ENCODE results near the gene EPN2.

Gene EPN2

GRCh38 chr17:19258371-19258770 lies 21.2 kb downstream of the EPN2 start:
- no peak overlapping the region for H4K8ac ChIP-seq (ENCODE audit: low read depth, low read length)
- H2AFZ ChIP-seq (ENCODE audit: low read length), result no peak overlapping the region
- H3K23ac ChIP-seq (ENCODE audit: low read depth, low read length, poor library complexity), result no peak overlapping the region
- no peak overlapping the region for H2BK12ac ChIP-seq (ENCODE audit: low read length)
- no peak overlapping the region for H2BK120ac ChIP-seq (ENCODE audit: low read depth, low read length)
- H2BK5ac ChIP-seq (ENCODE audit: low read length), result no peak overlapping the region
- H3K4me1 ChIP-seq (ENCODE audit: control insufficient read depth in 2 of 2, insufficient read depth in 1 of 2, low read depth in 1 of 2, low read length in 2 of 2), result peaks cover under 1 to 5% of the 10 kb centered on the region in 2 donors
- H3K14ac ChIP-seq (ENCODE audit: low read length), result no peak overlapping the region
- no peak overlapping the region for H4K91ac ChIP-seq (ENCODE audit: low read depth, low read length, poor library complexity)
- H2AK5ac ChIP-seq (ENCODE audit: low read depth, low read length), result no peak overlapping the region
- H3K18ac ChIP-seq (ENCODE audit: low read length), result no peak overlapping the region
- no CpG with 5 or more reads among the region's 9 CpGs for WGBS, 2 donors (ENCODE audit: extremely low coverage in 2 of 2, insufficient read length in 2 of 2, insufficient replicate concordance in 1 of 2)
- H3K4ac ChIP-seq (ENCODE audit: low read length), result no peak overlapping the region
- DNase-seq (ENCODE audit: low spot score), result no peak
- no peak overlapping the region for H3K4me2 ChIP-seq (ENCODE audit: insufficient read depth, low read length, poor library complexity, severe bottlenecking)
- H3K27ac ChIP-seq (replicated peaks; ENCODE audit: low read length), result no peak overlapping the region
- H3K9ac ChIP-seq (ENCODE audit: low read depth, low read length, poor library complexity), result no peak overlapping the region
- peaks cover 10% of the 10 kb centered on the region for H3K79me1 ChIP-seq (ENCODE audit: low read depth, low read length)
- H3K27me3 ChIP-seq (ENCODE audit: control insufficient read depth in 3 of 3, insufficient read depth in 3 of 3, low read depth in 1 of 3, low read length in 3 of 3), result no peaks in the 10 kb centered on the region
- peaks cover 0 to 3% of the 10 kb centered on the region in 2 donors for H3K9me3 ChIP-seq (replicated peaks in 1 of 2; ENCODE audit: control insufficient read depth in 2 of 2, insufficient read depth in 1 of 2, low read depth in 1 of 2, low read length in 2 of 2)
- peaks cover 0 to 13% of the 10 kb centered on the region in 2 donors for H3K36me3 ChIP-seq (replicated peaks in 1 of 2; ENCODE audit: control insufficient read depth in 2 of 2, insufficient read depth in 2 of 2, low read length in 2 of 2)
- H3K4me3 ChIP-seq (ENCODE audit: low read length in 2 of 2), result no peak overlapping the region
- no peak overlapping the region for H2BK15ac ChIP-seq (ENCODE audit: low read length)

- no peak overlapping the region for H3K9ac ChIP-seq (ENCODE audit: low read depth, low read length, poor library complexity)
Measured at GRCh38 chr17:19260958-19261357, 23.8 kb downstream of the EPN2 start.

GRCh38 chr17:19261426-19261825 lies 24.3 kb downstream of the EPN2 start:
- Histone ChIP-seq H2BK15ac (ENCODE audit: low read length) (no peak overlapping the region), H3K27me3 (ENCODE audit: control insufficient read depth in 3 of 3, insufficient read depth in 3 of 3, low read depth in 1 of 3, low read length in 3 of 3) (no peaks in the 10 kb centered on the region), H3K9me3 (replicated peaks in 1 of 2; ENCODE audit: control insufficient read depth in 2 of 2, insufficient read depth in 1 of 2, low read depth in 1 of 2, low read length in 2 of 2) (peaks cover 0 to 2% of the 10 kb centered on the region in 2 donors), H3K4me3 (ENCODE audit: low read length in 2 of 2) (no peak overlapping the region), H4K8ac (ENCODE audit: low read depth, low read length) (no peak overlapping the region), H3K4me2 (ENCODE audit: insufficient read depth, low read length, poor library complexity, severe bottlenecking) (no peak overlapping the region), H4K91ac (ENCODE audit: low read depth, low read length, poor library complexity) (no peak overlapping the region), H2BK120ac (ENCODE audit: low read depth, low read length) (no peak overlapping the region), H3K23ac (ENCODE audit: low read depth, low read length, poor library complexity) (no peak overlapping the region), H3K79me1 (ENCODE audit: low read depth, low read length) (peaks cover 8% of the 10 kb centered on the region), H3K14ac (ENCODE audit: low read length) (no peak overlapping the region), H2BK12ac (ENCODE audit: low read length) (no peak overlapping the region), H3K36me3 (replicated peaks in 1 of 2; ENCODE audit: control insufficient read depth in 2 of 2, insufficient read depth in 2 of 2, low read length in 2 of 2) (peaks cover 0 to 27% of the 10 kb centered on the region in 2 donors), H3K9ac (ENCODE audit: low read depth, low read length, poor library complexity) (no peak overlapping the region), H2AFZ (ENCODE audit: low read length) (no peak overlapping the region), H3K4me1 (ENCODE audit: control insufficient read depth in 2 of 2, insufficient read depth in 1 of 2, low read depth in 1 of 2, low read length in 2 of 2) (peaks cover 5 to 13% of the 10 kb centered on the region in 2 donors), H3K4ac (ENCODE audit: low read length) (no peak overlapping the region), H3K18ac (ENCODE audit: low read length) (no peak overlapping the region), H2BK5ac (ENCODE audit: low read length) (no peak overlapping the region), H3K27ac (replicated peaks; ENCODE audit: low read length) (no peak overlapping the region), H2AK5ac (ENCODE audit: low read depth, low read length) (no peak overlapping the region)
- no CpG with 5 or more reads among the region's 2 CpGs for WGBS, 2 donors (ENCODE audit: extremely low coverage in 2 of 2, insufficient read length in 2 of 2, insufficient replicate concordance in 1 of 2)
- no peak for DNase-seq (ENCODE audit: low spot score)

More at GRCh38 chr17:19260958-19261357, 23.8 kb downstream of the EPN2 start:
- no CpG with 5 or more reads among the region's 7 CpGs for WGBS, 2 donors (ENCODE audit: extremely low coverage in 2 of 2, insufficient read length in 2 of 2, insufficient replicate concordance in 1 of 2)
- Histone ChIP-seq H3K18ac (ENCODE audit: low read length) (no peak overlapping the region), H2BK5ac (ENCODE audit: low read length) (no peak overlapping the region), H3K4me2 (ENCODE audit: insufficient read depth, low read length, poor library complexity, severe bottlenecking) (no peak overlapping the region), H2BK12ac (ENCODE audit: low read length) (no peak overlapping the region), H2AK5ac (ENCODE audit: low read depth, low read length) (no peak overlapping the region), H3K14ac (ENCODE audit: low read length) (no peak overlapping the region), H4K91ac (ENCODE audit: low read depth, low read length, poor library complexity) (no peak overlapping the region), H2BK15ac (ENCODE audit: low read length) (no peak overlapping the region), H3K9me3 (replicated peaks in 1 of 2; ENCODE audit: control insufficient read depth in 2 of 2, insufficient read depth in 1 of 2, low read depth in 1 of 2, low read length in 2 of 2) (peaks cover 0 to 2% of the 10 kb centered on the region in 2 donors), H2BK120ac (ENCODE audit: low read depth, low read length) (no peak overlapping the region), H3K4me1 (ENCODE audit: control insufficient read depth in 2 of 2, insufficient read depth in 1 of 2, low read depth in 1 of 2, low read length in 2 of 2) (peaks cover 5 to 13% of the 10 kb centered on the region in 2 donors), H3K23ac (ENCODE audit: low read depth, low read length, poor library complexity) (no peak overlapping the region), H3K27me3 (ENCODE audit: control insufficient read depth in 3 of 3, insufficient read depth in 3 of 3, low read depth in 1 of 3, low read length in 3 of 3) (no peaks in the 10 kb centered on the region), H4K8ac (ENCODE audit: low read depth, low read length) (no peak overlapping the region), H2AFZ (ENCODE audit: low read length) (no peak overlapping the region), H3K36me3 (replicated peaks in 1 of 2; ENCODE audit: control insufficient read depth in 2 of 2, insufficient read depth in 2 of 2, low read length in 2 of 2) (peaks cover 0 to 27% of the 10 kb centered on the region in 2 donors), H3K79me1 (ENCODE audit: low read depth, low read length) (peaks cover 8% of the 10 kb centered on the region), H3K4ac (ENCODE audit: low read length) (no peak overlapping the region), H3K4me3 (ENCODE audit: low read length in 2 of 2) (no peak overlapping the region), H3K27ac (replicated peaks; ENCODE audit: low read length) (no peak overlapping the region)
- no peak for DNase-seq (ENCODE audit: low spot score)

- DNase-seq (ENCODE audit: low spot score), result no peak
- no peak overlapping the region for H2BK5ac ChIP-seq (ENCODE audit: low read length)
- no peak overlapping the region for H3K27ac ChIP-seq (replicated peaks; ENCODE audit: low read length)
- no peak overlapping the region for H3K4me2 ChIP-seq (ENCODE audit: insufficient read depth, low read length, poor library complexity, severe bottlenecking)
- H2BK15ac ChIP-seq (ENCODE audit: low read length), result no peak overlapping the region
- H3K36me3 ChIP-seq (replicated peaks in 1 of 2; ENCODE audit: control insufficient read depth in 2 of 2, insufficient read depth in 2 of 2, low read length in 2 of 2), result peaks cover 0 to 29% of the 10 kb centered on the region in 2 donors
- H3K9ac ChIP-seq (ENCODE audit: low read depth, low read length, poor library complexity), result no peak overlapping the region
- no peak overlapping the region for H3K14ac ChIP-seq (ENCODE audit: low read length)
- H2AK5ac ChIP-seq (ENCODE audit: low read depth, low read length), result no peak overlapping the region
- H3K4ac ChIP-seq (ENCODE audit: low read length), result no peak overlapping the region
- H3K23ac ChIP-seq (ENCODE audit: low read depth, low read length, poor library complexity), result no peak overlapping the region
- peaks cover 8% of the 10 kb centered on the region for H3K79me1 ChIP-seq (ENCODE audit: low read depth, low read length)
- H2AFZ ChIP-seq (ENCODE audit: low read length), result no peak overlapping the region
- no peak overlapping the region for H2BK120ac ChIP-seq (ENCODE audit: low read depth, low read length)
- no peak overlapping the region for H4K8ac ChIP-seq (ENCODE audit: low read depth, low read length)
- H3K4me1 ChIP-seq (ENCODE audit: control insufficient read depth in 2 of 2, insufficient read depth in 1 of 2, low read depth in 1 of 2, low read length in 2 of 2), result peaks cover 5 to 13% of the 10 kb centered on the region in 2 donors
- H3K18ac ChIP-seq (ENCODE audit: low read length), result no peak overlapping the region
- no peak overlapping the region for H4K91ac ChIP-seq (ENCODE audit: low read depth, low read length, poor library complexity)
- no peak overlapping the region for H2BK12ac ChIP-seq (ENCODE audit: low read length)
- H3K27me3 ChIP-seq (ENCODE audit: control insufficient read depth in 3 of 3, insufficient read depth in 3 of 3, low read depth in 1 of 3, low read length in 3 of 3), result no peaks in the 10 kb centered on the region
- H3K9me3 ChIP-seq (replicated peaks in 1 of 2; ENCODE audit: control insufficient read depth in 2 of 2, insufficient read depth in 1 of 2, low read depth in 1 of 2, low read length in 2 of 2), result peaks cover 0 to 2% of the 10 kb centered on the region in 2 donors
- no CpG with 5 or more reads among the region's 8 CpGs for WGBS, 2 donors (ENCODE audit: extremely low coverage in 2 of 2, insufficient read length in 2 of 2, insufficient replicate concordance in 1 of 2)
- H3K4me3 ChIP-seq (ENCODE audit: low read length in 2 of 2), result no peak overlapping the region
Measured at GRCh38 chr17:19262650-19263631, 25.8 kb downstream of the EPN2 start.

Measured in neuronal stem cell (in vitro differentiated cells).